Thyroid gland (tissue), 4 donors: ENCODE results near the gene CXCL5.

Experiments
- POLR2A ChIP-seq, 2 donors: fragments of 450-650 bp; IDR thresholded peaks; one replicate each; pipeline ENCODE4 v1.6.1; 2017; ENCODE audit warnings: antibody characterized with exemption in 2 of 2, mild to moderate bottlenecking in 2 of 2, moderate library complexity in 1 of 2
- TF ChIP-seq, protein P1 (sequence below), 6 experiments: fragments of 200-600 bp in 3 of 6; fragments of 450-650 bp in 3 of 6; sonication (generic) in 3 of 6; IDR thresholded peaks; one replicate each; pipeline ENCODE4 v1.5.1; 2016 to 2019; ENCODE audit warnings: antibody characterized with exemption in 6 of 6, mild to moderate bottlenecking in 2 of 6, inconsistent platforms in 1 of 6, moderate library complexity in 1 of 6

DNA sequence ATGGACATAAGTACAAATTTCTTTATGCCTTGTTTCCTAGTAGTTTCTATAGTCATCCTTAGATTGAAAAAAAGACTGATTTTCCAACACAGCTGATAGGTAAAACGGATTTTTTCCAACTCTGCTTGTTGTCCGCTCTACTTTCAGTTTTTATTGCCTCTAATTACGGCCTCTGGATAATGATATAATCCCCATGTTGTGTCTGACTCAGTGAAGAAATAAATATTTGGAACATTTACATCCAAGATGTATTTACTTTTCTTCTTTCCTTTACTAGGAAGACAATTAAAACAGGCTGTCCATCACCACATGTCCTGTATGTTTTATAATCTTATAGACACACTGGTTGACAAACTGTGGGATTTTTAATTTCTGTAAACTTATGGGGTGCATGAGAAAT is 46.8 kb upstream of the CXCL5 start:
- TF ChIP-seq POLR2A (IDR thresholded peaks at IDR 0.05) = no peak
- TF ChIP-seq, protein P1, sequence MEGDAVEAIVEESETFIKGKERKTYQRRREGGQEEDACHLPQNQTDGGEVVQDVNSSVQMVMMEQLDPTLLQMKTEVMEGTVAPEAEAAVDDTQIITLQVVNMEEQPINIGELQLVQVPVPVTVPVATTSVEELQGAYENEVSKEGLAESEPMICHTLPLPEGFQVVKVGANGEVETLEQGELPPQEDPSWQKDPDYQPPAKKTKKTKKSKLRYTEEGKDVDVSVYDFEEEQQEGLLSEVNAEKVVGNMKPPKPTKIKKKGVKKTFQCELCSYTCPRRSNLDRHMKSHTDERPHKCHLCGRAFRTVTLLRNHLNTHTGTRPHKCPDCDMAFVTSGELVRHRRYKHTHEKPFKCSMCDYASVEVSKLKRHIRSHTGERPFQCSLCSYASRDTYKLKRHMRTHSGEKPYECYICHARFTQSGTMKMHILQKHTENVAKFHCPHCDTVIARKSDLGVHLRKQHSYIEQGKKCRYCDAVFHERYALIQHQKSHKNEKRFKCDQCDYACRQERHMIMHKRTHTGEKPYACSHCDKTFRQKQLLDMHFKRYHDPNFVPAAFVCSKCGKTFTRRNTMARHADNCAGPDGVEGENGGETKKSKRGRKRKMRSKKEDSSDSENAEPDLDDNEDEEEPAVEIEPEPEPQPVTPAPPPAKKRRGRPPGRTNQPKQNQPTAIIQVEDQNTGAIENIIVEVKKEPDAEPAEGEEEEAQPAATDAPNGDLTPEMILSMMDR (IDR thresholded peaks at IDR 0.05) = no peak
